HCT116 (cell line): ENCODE results near the gene ELF5. TPM values are rescaled to one million over a fixed set of nuclear protein-coding genes. Genes with fewer than 3 reads are reported as not detected.

Source experiments
- ATAC-seq: fragments of 200-7000 bp; cut with Tn5 transposase; 2 replicates; pipeline ENCODE4 v1.9.1; 2020; ENCODE audit warnings: mild to moderate bottlenecking, moderate library complexity
- BruUV-seq: library from RNA; stranded (reverse); fragments of 400-500 nt; replicated peaks from 2 replicates; lab custom pipeline; 2021; lab: Mats Ljungman, UMichigan
- CTCF ChIA-PET: fragments of 300-600 bp; sonication (Branson Sonifier 250); formaldehyde crosslinking; loops from one replicate; lab custom pipeline; 2021; ENCODE audit warnings: antibody characterized with exemption; lab: Charles Lee
- POLR2A ChIA-PET: fragments of 300-600, 350-600 bp; sonication (Branson Sonifier 250); formaldehyde crosslinking; loops from one replicate; lab custom pipeline; 2021; ENCODE audit warnings: antibody characterized with exemption; lab: Charles Lee
- RAD21 ChIA-PET, 2 experiments: fragments of 300-600 bp; sonication (Branson Sonifier 250); formaldehyde crosslinking; loops; one replicate each; lab custom pipeline; 2023; ENCODE audit warnings: low total read pairs in 2 of 2; ENCODE audit not compliant: uncharacterized antibody in 2 of 2, unreplicated experiment in 2 of 2, low non-redundant PET in 1 of 2; lab: Charles Lee
- DNase-seq: peaks from one replicate; pipeline ENCODE4 v3.0.0-alpha.2; 2010; ENCODE audit warnings: low read depth, low spot score
- H2AFZ ChIP-seq: fragments of 200-600 bp; shearing (Covaris generic), sonication (generic); 2 replicates; pipeline ENCODE4 v1.6.1; 2017; ENCODE audit warnings: low read depth, mixed run types, mixed read lengths, antibody characterized with exemption, low read length; ENCODE audit not compliant: poor library complexity, severe bottlenecking
- H3K27ac ChIP-seq: 2 replicates; pipeline ENCODE4 v1.5.1; 2012; ENCODE audit warnings: low read depth, low read length
- H3K27me3 ChIP-seq: fragments of 200-600 bp; sonication (generic); 2 replicates; pipeline ENCODE4 v1.6.1; 2016; ENCODE audit warnings: mixed run types, low read length, mixed read lengths; ENCODE audit not compliant: insufficient read depth
- H3K36me3 ChIP-seq, 2 experiments: fragments of 200-500 bp in 1 of 2; fragments of 200-600 bp in 1 of 2; sonication (Bioruptor generic) in 1 of 2; sonication (generic) in 1 of 2; 2 replicates each; pipeline versions ENCODE4 v1.5.1 to v1.6.1; 2014 to 2016; ENCODE audit warnings: low read length in 2 of 2, inconsistent platforms in 1 of 2, mixed read lengths in 1 of 2, mixed run types in 1 of 2; ENCODE audit not compliant: insufficient read depth in 2 of 2, control insufficient read depth in 1 of 2
- H3K4me1 ChIP-seq, 2 experiments: fragments of 200-600 bp in 1 of 2; sonication (generic) in 1 of 2; 2 replicates each; pipeline versions ENCODE4 v1.5.1 to v1.6.1; 2012 to 2017; ENCODE audit warnings: low read length in 2 of 2, inconsistent platforms in 1 of 2, mild to moderate bottlenecking in 1 of 2, mixed read lengths in 1 of 2, mixed run types in 1 of 2, moderate library complexity in 1 of 2; ENCODE audit not compliant: insufficient read depth in 2 of 2, control insufficient read depth in 1 of 2
- H3K4me2 ChIP-seq: fragments of 200-600 bp; sonication (generic); 2 replicates; pipeline ENCODE4 v1.6.1; 2017; ENCODE audit warnings: mixed run types, low read length, mixed read lengths
- H3K4me3 ChIP-seq, 2 experiments: fragments of 200-600 bp in 1 of 2; sonication (generic) in 1 of 2; replicated peaks in 1 of 2; 2 replicates each; pipeline ENCODE4 v1.5.1; 2011 to 2016; ENCODE audit warnings: low read length in 2 of 2, control low read depth in 1 of 2, low read depth in 1 of 2, mild to moderate bottlenecking in 1 of 2, mixed read lengths in 1 of 2, mixed run types in 1 of 2
- H3K79me2 ChIP-seq: fragments of 200-600 bp; sonication (generic); 2 replicates; pipeline ENCODE4 v1.6.1; 2017; ENCODE audit warnings: mild to moderate bottlenecking, mixed run types, low read length, moderate library complexity, mixed read lengths; ENCODE audit not compliant: insufficient read depth
- H3K9ac ChIP-seq: fragments of 200-600 bp; sonication (generic); 2 replicates; pipeline ENCODE4 v1.6.1; 2016; ENCODE audit warnings: low read length, mixed read lengths
- H3K9me2 ChIP-seq: fragments of 200-600 bp; sonication (generic), shearing (Covaris generic); 2 replicates; pipeline ENCODE4 v1.6.1; 2017; ENCODE audit warnings: mixed run types, mild to moderate bottlenecking, moderate library complexity; ENCODE audit not compliant: insufficient read depth
- H3K9me3 ChIP-seq, 2 experiments: fragments of 200-500 bp in 1 of 2; fragments of 200-600 bp in 1 of 2; sonication (Bioruptor generic) in 1 of 2; sonication (generic) in 1 of 2; 2 replicates each; pipeline ENCODE4 v1.6.1; 2014 to 2017; ENCODE audit warnings: low read length in 2 of 2, mixed read lengths in 2 of 2, inconsistent platforms in 1 of 2, low read depth in 1 of 2, mild to moderate bottlenecking in 1 of 2, mixed run types in 1 of 2, moderate library complexity in 1 of 2; ENCODE audit not compliant: control insufficient read depth in 1 of 2, insufficient read depth in 1 of 2
- H4K20me1 ChIP-seq: fragments of 200-600 bp; sonication (generic), shearing (Covaris generic); 2 replicates; pipeline ENCODE4 v1.6.1; 2017; ENCODE audit warnings: mixed run types, mild to moderate bottlenecking, moderate library complexity; ENCODE audit not compliant: insufficient read depth
- CBX3 ChIP-seq: IDR thresholded peaks from 2 replicates; pipeline ENCODE4 v1.6.1; 2012; ENCODE audit warnings: low read depth
- CEBPB ChIP-seq: IDR thresholded peaks from 2 replicates; pipeline ENCODE4 v1.6.1; 2012; ENCODE audit warnings: low read depth
- EGR1 ChIP-seq: IDR thresholded peaks from 2 replicates; pipeline ENCODE4 v1.6.1; 2012; ENCODE audit warnings: low read depth
- ELF1 ChIP-seq: IDR thresholded peaks from 2 replicates; pipeline ENCODE4 v1.6.1; 2012; ENCODE audit warnings: low read depth, borderline replicate concordance
- EZH2 ChIP-seq: fragments of 200-600 bp; sonication (generic); IDR thresholded peaks from 2 replicates; pipeline ENCODE4 v1.6.1; 2017; ENCODE audit warnings: antibody characterized with exemption, mixed run types
- FOSL1 ChIP-seq: IDR thresholded peaks from 2 replicates; pipeline ENCODE4 v1.6.1; 2012; ENCODE audit warnings: low read depth
- POLR2A ChIP-seq: IDR thresholded peaks from 2 replicates; pipeline ENCODE4 v1.7.0; 2011; ENCODE audit warnings: borderline replicate concordance; ENCODE audit not compliant: insufficient read depth, insufficient read length; ENCODE audit errors: extremely low read depth
- POLR2AphosphoS5 ChIP-seq: IDR thresholded peaks from 2 replicates; pipeline ENCODE4 v1.6.1; 2011; ENCODE audit warnings: mild to moderate bottlenecking, low read depth, low read length, moderate library complexity
- REST ChIP-seq: IDR thresholded peaks from 2 replicates; pipeline ENCODE4 v1.6.1; 2012; ENCODE audit warnings: low read depth
- SIN3A ChIP-seq: IDR thresholded peaks from 2 replicates; pipeline ENCODE4 v1.6.1; 2012; ENCODE audit warnings: low read depth
- SP1 ChIP-seq: IDR thresholded peaks from 2 replicates; pipeline ENCODE4 v1.6.1; 2012; ENCODE audit warnings: low read depth
- YY1 ChIP-seq: IDR thresholded peaks from 2 replicates; pipeline ENCODE4 v1.6.1; 2011; ENCODE audit warnings: low read length, low read depth, moderate library complexity, mild to moderate bottlenecking; ENCODE audit not compliant: insufficient replicate concordance; ENCODE audit errors: extremely low read depth
- intact Hi-C: fragments of 100-400 bp; cut with micrococcal nuclease; formaldehyde crosslinking; loops from 2 replicates; pipeline ENCODE4 v1.10.0; 2022
- total RNA-seq: library from RNA; stranded (reverse); gene quantifications from one replicate; pipeline ENCODE4 v1.2.1, GENCODE V29; 2021; ENCODE audit not compliant: unreplicated experiment
- TF ChIP-seq, protein P1 (sequence below): IDR thresholded peaks from 2 replicates; pipeline ENCODE4 v1.6.1; 2012
- TF ChIP-seq, protein P2 (sequence below), 3 experiments: fragments of 200-600 bp in 1 of 3; sonication (generic) in 1 of 3; IDR thresholded peaks in 2 of 3; conservative IDR thresholded peaks in 1 of 3; 2 replicates each; pipeline ENCODE4 v1.5.1; 2012 to 2017; ENCODE audit warnings: low read depth in 2 of 3, low read length in 2 of 3, antibody characterized with exemption in 1 of 3, borderline replicate concordance in 1 of 3, control low read depth in 1 of 3, mild to moderate bottlenecking in 1 of 3, mixed read lengths in 1 of 3, mixed run types in 1 of 3, moderate library complexity in 1 of 3; ENCODE audit not compliant: insufficient read depth in 1 of 3

Gene ELF5
- total RNA-seq, 1 experiment from 2014 or later: 0.32 TPM

- Histone ChIP-seq H3K9me2 (no peaks in the 10 kb centered on the region), H4K20me1 (no peaks in the 10 kb centered on the region), H3K36me3 (no peaks in the 10 kb centered on the region), H3K27me3 (no peaks in the 10 kb centered on the region), H3K4me3 (no peak overlapping the region), H2AFZ (no peak overlapping the region), H3K79me2 (no peaks in the 10 kb centered on the region), H3K4me1 (no peaks in the 10 kb centered on the region), H3K9ac (no peak overlapping the region), H3K4me2 (no peak overlapping the region), H3K9me3 (no peaks in the 10 kb centered on the region), H3K27ac (no peak overlapping the region)
- intact Hi-C loops: no loop called here
- ATAC-seq (no peak), DNase-seq (no peak)
- ChIA-PET RAD21 (no interaction called here), CTCF (no interaction called here), POLR2A (no interaction called here)
- BruUV-seq: no TSS peak
- TF ChIP-seq, protein P1, sequence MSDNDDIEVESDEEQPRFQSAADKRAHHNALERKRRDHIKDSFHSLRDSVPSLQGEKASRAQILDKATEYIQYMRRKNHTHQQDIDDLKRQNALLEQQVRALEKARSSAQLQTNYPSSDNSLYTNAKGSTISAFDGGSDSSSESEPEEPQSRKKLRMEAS: no peak
- no peak for TF ChIP-seq CEBPB
- TF ChIP-seq ELF1: no peak
- no peak for TF ChIP-seq POLR2A
- TF ChIP-seq EZH2: no peak
- no peak for TF ChIP-seq FOSL1
- TF ChIP-seq, protein P2, sequence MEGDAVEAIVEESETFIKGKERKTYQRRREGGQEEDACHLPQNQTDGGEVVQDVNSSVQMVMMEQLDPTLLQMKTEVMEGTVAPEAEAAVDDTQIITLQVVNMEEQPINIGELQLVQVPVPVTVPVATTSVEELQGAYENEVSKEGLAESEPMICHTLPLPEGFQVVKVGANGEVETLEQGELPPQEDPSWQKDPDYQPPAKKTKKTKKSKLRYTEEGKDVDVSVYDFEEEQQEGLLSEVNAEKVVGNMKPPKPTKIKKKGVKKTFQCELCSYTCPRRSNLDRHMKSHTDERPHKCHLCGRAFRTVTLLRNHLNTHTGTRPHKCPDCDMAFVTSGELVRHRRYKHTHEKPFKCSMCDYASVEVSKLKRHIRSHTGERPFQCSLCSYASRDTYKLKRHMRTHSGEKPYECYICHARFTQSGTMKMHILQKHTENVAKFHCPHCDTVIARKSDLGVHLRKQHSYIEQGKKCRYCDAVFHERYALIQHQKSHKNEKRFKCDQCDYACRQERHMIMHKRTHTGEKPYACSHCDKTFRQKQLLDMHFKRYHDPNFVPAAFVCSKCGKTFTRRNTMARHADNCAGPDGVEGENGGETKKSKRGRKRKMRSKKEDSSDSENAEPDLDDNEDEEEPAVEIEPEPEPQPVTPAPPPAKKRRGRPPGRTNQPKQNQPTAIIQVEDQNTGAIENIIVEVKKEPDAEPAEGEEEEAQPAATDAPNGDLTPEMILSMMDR (IDR thresholded peaks at IDR 0.05 in 2 of 3, conservative IDR thresholded peaks at IDR 0.05 in 1 of 3; ENCODE audit: borderline replicate concordance in 1 of 3, insufficient read depth in 1 of 3, low read depth in 2 of 3, low read length in 2 of 3): no peak
- no peak for TF ChIP-seq POLR2AphosphoS5
- TF ChIP-seq CBX3: no peak
- TF ChIP-seq YY1: no peak
- no peak for TF ChIP-seq EGR1
- no peak for TF ChIP-seq REST
- TF ChIP-seq SIN3A: no peak
- no peak for TF ChIP-seq SP1
These were observed 35.7 kb upstream of the ELF5 start for GRCh38 chr11:34549271-34549670.
